Measurements from ENCODE around the gene KCNB1. TPM values are rescaled to one million over a fixed set of nuclear protein-coding genes. Genes with fewer than 3 reads are reported as not detected.

The KCNB1 gene
- total and polyA plus RNA-seq, 2 of the 4 experiments (the other 2 are of a cell fraction), result 0.05 TPM; not detected in 1

GRCh38 chr20:49420811-49421295, 61.6 kb downstream of the KCNB1 start:
- no peaks in the 10 kb centered on the region for H3K4me1 ChIP-seq (ENCODE audit: control insufficient read depth, insufficient read depth, low read length)
- H3K18ac ChIP-seq (ENCODE audit: low read depth, low read length), result no peak overlapping the region
- H3K79me1 ChIP-seq (ENCODE audit: low read depth in 1 of 2, low read length in 2 of 2), result no peaks in the 10 kb centered on the region
- intact Hi-C loops (cut with micrococcal nuclease) (no loop called here), dilution Hi-C loops (cut with HindIII; ENCODE audit: low sequenced_read_pairs, unreplicated experiment) (no loop called here), in situ Hi-C loops (cut with MboI; ENCODE audit: low sequenced_read_pairs) (no loop called here)
- no peaks in the 10 kb centered on the region for H3K9me3 ChIP-seq (ENCODE audit: control insufficient read depth, insufficient read depth, low read length)
- DNase-seq, result no peak
- H3K36me3 ChIP-seq (ENCODE audit: control insufficient read depth, insufficient read depth, low read length), result no peaks in the 10 kb centered on the region
- BruUV-seq (replicated peaks), result no TSS peak
- H2AK5ac ChIP-seq (ENCODE audit: low read depth, low read length), result no peak overlapping the region
- H4K20me1 ChIP-seq (ENCODE audit: insufficient read depth, low read length), result no peaks in the 10 kb centered on the region
- no peak for ATAC-seq (ENCODE audit: low read depth)
- H3K4me2 ChIP-seq (ENCODE audit: low read depth, low read length), result no peak overlapping the region
- peaks cover 58% of the 10 kb centered on the region for H3K27me3 ChIP-seq (ENCODE audit: control insufficient read depth, insufficient read depth, low read length)
- no CpG with 5 or more reads among the region's 6 CpGs for WGBS, 2 experiments (ENCODE audit: extremely low coverage in 2 of 2, insufficient read length in 1 of 2)
- TF ChIP-seq, protein P1, sequence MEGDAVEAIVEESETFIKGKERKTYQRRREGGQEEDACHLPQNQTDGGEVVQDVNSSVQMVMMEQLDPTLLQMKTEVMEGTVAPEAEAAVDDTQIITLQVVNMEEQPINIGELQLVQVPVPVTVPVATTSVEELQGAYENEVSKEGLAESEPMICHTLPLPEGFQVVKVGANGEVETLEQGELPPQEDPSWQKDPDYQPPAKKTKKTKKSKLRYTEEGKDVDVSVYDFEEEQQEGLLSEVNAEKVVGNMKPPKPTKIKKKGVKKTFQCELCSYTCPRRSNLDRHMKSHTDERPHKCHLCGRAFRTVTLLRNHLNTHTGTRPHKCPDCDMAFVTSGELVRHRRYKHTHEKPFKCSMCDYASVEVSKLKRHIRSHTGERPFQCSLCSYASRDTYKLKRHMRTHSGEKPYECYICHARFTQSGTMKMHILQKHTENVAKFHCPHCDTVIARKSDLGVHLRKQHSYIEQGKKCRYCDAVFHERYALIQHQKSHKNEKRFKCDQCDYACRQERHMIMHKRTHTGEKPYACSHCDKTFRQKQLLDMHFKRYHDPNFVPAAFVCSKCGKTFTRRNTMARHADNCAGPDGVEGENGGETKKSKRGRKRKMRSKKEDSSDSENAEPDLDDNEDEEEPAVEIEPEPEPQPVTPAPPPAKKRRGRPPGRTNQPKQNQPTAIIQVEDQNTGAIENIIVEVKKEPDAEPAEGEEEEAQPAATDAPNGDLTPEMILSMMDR (conservative IDR thresholded peaks at IDR 0.05; ENCODE audit: low read depth, low read length), result no peak
- H3K4ac ChIP-seq (ENCODE audit: low read depth, low read length), result no peak overlapping the region
- H2AFZ ChIP-seq (replicated peaks; ENCODE audit: low read length, poor library complexity), result no peak overlapping the region
- CTCF ChIA-PET, result no interaction called here
- no peak overlapping the region for H4K5ac ChIP-seq (ENCODE audit: low read depth, low read length)
- no peak overlapping the region for H3K56ac ChIP-seq (ENCODE audit: extremely low read depth, insufficient read depth, low read length)
- H3K23ac ChIP-seq (ENCODE audit: low read depth, low read length), result no peak overlapping the region
- no peak overlapping the region for H2BK20ac ChIP-seq (ENCODE audit: low read depth, low read length)
- no peak overlapping the region for H4K8ac ChIP-seq (ENCODE audit: low read depth in 2 of 2, low read length in 2 of 2)
- H4K91ac ChIP-seq (ENCODE audit: insufficient read depth, low read depth, low read length), result no peak overlapping the region
- H3K9me1 ChIP-seq (ENCODE audit: insufficient read depth, low read length), result no peaks in the 10 kb centered on the region
- H2BK120ac ChIP-seq (ENCODE audit: low read depth, low read length), result no peak overlapping the region
- no peak overlapping the region for H3K4me3 ChIP-seq (ENCODE audit: insufficient read depth, low read depth, low read length)
- H3K27ac ChIP-seq (ENCODE audit: insufficient read depth, low read length), result no peak overlapping the region
- H3K9ac ChIP-seq (ENCODE audit: low read depth, low read length), result no peak overlapping the region
- POLR2A ChIA-PET (ENCODE audit: unreplicated experiment), result no interaction called here
- no peak overlapping the region for H2AK9ac ChIP-seq (replicated peaks; ENCODE audit: low read depth, low read length, poor library complexity)
- no peak overlapping the region for H2BK5ac ChIP-seq (ENCODE audit: low read depth, low read length, poor library complexity, severe bottlenecking)
- H2BK15ac ChIP-seq (ENCODE audit: low read depth, low read length), result no peak overlapping the region
- no peak overlapping the region for H3K14ac ChIP-seq (replicated peaks; ENCODE audit: low read depth, low read length)

Data from IMR-90 (cell line).